ENCODE measurements around the gene EFCAB5. TPM values are rescaled to one million over a fixed set of nuclear protein-coding genes. Genes with fewer than 3 reads are reported as not detected.
"Not testable (repeated sequence)": the region's sequence is repeated elsewhere in the genome, so short reads cannot be mapped to it uniquely, and the experiment has no call there.

The EFCAB5 gene
- total RNA-seq, 1 donor from 2014 or later: 1.9 TPM

DNA sequence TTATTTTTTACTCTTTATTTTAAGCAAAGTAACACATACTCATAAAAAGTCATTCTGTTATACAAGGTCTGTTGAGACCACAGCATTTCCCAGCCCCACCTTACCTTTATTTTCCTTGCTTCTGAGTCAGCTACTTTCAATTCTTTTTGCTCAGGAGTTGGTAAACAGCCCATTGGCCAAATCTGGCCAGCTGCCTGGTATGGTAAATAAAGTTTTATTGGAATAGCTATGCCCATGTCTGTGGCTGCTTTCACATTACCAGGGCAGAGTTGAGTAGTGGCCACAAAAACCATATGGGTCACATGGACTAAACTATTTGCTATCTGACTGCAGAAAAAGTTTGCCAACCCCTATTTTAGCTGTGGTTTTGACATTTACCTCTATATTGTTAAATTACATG lies 171.8 kb downstream of the EFCAB5 start:
- intact Hi-C loops (cut with micrococcal nuclease): no loop called here
- no peak for ATAC-seq (ENCODE audit: low read depth)
- Mint-ChIP-seq H3K9me3 (no peaks in the 10 kb centered on the region), H3K36me3 (ENCODE audit: low read depth) (peaks cover 13% of the 10 kb centered on the region), H3K4me3 (no peak overlapping the region), H3K27me3 (peaks cover 2% of the 10 kb centered on the region), H3K27ac (no peak overlapping the region), H3K4me1 (peaks cover 20% of the 10 kb centered on the region)
- ChIA-PET CTCF (interaction anchor here (1.9 to 3.2 kb wide), 3 partner anchors 9 to 223 kb away, joined by 7 to 12 read pairs (median 10); no protein-coding TSS in a partner anchor), POLR2A (no interaction called here)
- no peak for DNase-seq
- no peak for TF ChIP-seq CTCF (IDR thresholded peaks at IDR 0.05)

DNA sequence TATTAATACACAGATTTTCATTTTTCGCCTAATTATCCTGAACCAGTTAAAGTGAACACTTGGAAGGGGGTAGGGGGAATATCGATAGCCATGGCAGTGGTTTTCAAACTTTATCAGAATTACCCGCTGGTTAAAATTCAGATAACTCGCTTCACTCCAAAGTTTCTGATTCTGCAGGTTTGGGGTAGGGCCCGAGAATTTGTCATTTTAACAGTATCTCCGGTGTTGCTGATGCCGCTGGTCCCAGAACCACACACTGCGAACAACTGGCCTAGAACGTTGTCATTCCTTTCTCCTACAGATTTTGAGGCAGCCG lies 174.9 kb downstream of the EFCAB5 start:
- Mint-ChIP-seq H3K27ac (peak overlapping the region; percentile 97), H3K27me3 (no peaks in the 10 kb centered on the region), H3K36me3 (ENCODE audit: low read depth) (peaks cover 29% of the 10 kb centered on the region), H3K4me3 (peak overlapping the region; percentile 97), H3K9me3 (no peaks in the 10 kb centered on the region), H3K4me1 (peaks cover 38% of the 10 kb centered on the region)
- no peak for TF ChIP-seq CTCF (IDR thresholded peaks at IDR 0.05)
- no peak for DNase-seq
- intact Hi-C loops (cut with micrococcal nuclease): loop anchor here (2.0 to 5.0 kb wide), 2 partner anchors 176 to 262 kb away; partner anchors contain the start of genes BLMH and CPD
- peak; percentile 12 for ATAC-seq (ENCODE audit: low read depth)
- ChIA-PET POLR2A (no interaction called here), CTCF (no interaction called here)

- Mint-ChIP-seq H3K9me3 (no peaks in the 10 kb centered on the region), H3K27me3 (no peaks in the 10 kb centered on the region), H3K4me1 (peaks cover 41% of the 10 kb centered on the region), H3K27ac (peak within 1 kb of the TSS; percentile 97), H3K36me3 (ENCODE audit: low read depth) (peaks cover 31% of the 10 kb centered on the region), H3K4me3 (peak within 1 kb of the TSS; percentile 97)
- ATAC-seq (ENCODE audit: low read depth) (peak; percentile 96), DNase-seq (peak; percentile 84)
- CTCF ChIA-PET: interaction anchor here (1.0 to 1.9 kb wide), 3 partner anchors 11 to 220 kb away, joined by 4 to 5 read pairs (median 4); no protein-coding TSS in a partner anchor
- intact Hi-C loops (cut with micrococcal nuclease): loop anchor here (2.0 to 5.0 kb wide), 2 partner anchors 175 to 262 kb away; partner anchors contain the start of genes BLMH and CPD
- TF ChIP-seq CTCF (IDR thresholded peaks at IDR 0.05): no peak
- POLR2A ChIA-PET: interaction anchor here (1.4 to 1.6 kb wide), 2 partner anchors 12 to 360 kb away, joined by 6 to 10 read pairs; partner anchors contain the start of gene GOSR1
These were observed 175.5 kb downstream of the EFCAB5 start, which contains the start of gene NSRP1 for GRCh38 chr17:30116661-30117551. Gene NSRP1 (plus strand): TSS chr17:30116816. CDS start chr17:30116844, 28 bp downstream.

DNA sequence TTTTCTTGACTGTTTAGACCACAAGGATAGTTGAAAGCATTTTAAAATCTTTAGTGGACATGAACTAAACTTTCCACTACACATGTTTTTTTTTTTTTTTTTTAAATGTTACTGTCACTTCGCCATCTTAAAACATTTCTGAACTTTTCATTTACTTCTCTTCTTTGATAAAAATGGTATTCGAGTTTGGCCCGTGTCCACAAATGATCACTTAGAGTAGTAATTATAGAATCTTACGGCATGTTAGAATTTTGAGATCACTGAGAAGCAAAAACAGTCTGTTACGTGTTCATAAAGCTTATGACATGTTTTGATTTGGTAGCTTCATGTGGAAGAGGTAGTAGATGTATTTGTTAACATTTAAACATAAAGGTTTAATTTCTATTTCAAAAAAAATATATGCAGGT lies 176.2 kb downstream of the EFCAB5 start:
- Mint-ChIP-seq H3K9me3 (no peaks in the 10 kb centered on the region), H3K4me1 (peaks cover 44% of the 10 kb centered on the region), H3K36me3 (ENCODE audit: low read depth) (peaks cover 34% of the 10 kb centered on the region), H3K4me3 (peak overlapping the region; percentile 97), H3K27me3 (no peaks in the 10 kb centered on the region), H3K27ac (peak overlapping the region; percentile 97)
- intact Hi-C loops (cut with micrococcal nuclease): loop anchor here (2.0 to 5.0 kb wide), 2 partner anchors 175 to 261 kb away; partner anchors contain the start of genes BLMH and CPD
- ATAC-seq (ENCODE audit: low read depth) (no peak), DNase-seq (no peak)
- ChIA-PET POLR2A (interaction anchor here (0.7 to 1.6 kb wide), 5 partner anchors 13 to 1385 kb away, joined by 4 to 10 read pairs (median 6); partner anchors contain the start of gene GOSR1), CTCF (interaction anchor here (0.9 to 2.2 kb wide), 5 partner anchors 10 to 219 kb away, joined by 3 to 7 read pairs (median 4); no protein-coding TSS in a partner anchor)
- TF ChIP-seq CTCF (IDR thresholded peaks at IDR 0.05): no peak

DNA sequence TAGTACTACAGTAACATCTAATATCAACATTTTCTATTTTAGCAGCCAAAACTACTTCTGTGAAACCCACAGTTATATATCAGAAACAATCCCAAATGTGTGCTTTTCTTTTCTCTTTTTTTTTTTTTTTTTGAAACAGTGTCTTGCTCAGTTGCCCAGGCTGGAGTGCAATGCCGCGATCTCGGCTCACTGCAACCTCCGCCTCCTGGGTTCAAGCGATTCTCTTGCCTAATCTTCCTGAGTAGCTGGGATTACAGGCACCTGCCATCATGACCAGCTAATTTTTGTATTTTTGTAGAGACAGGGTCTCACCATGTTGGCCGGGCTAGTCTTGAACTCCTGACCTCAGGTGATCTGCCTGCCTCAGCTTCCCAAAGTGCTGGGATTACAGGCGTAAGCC lies 177.2 kb downstream of the EFCAB5 start:
- H3K27me3 Mint-ChIP-seq; ATAC-seq (ENCODE audit: low read depth); H3K9me3 Mint-ChIP-seq; DNase-seq: not testable (repeated sequence)
- peaks cover 38% of the 10 kb centered on the region for H3K36me3 Mint-ChIP-seq (ENCODE audit: low read depth)
- H3K4me1 Mint-ChIP-seq: peaks cover 47% of the 10 kb centered on the region
- ChIA-PET CTCF (interaction anchor here (0.9 to 2.2 kb wide), 4 partner anchors 9 to 218 kb away, joined by 3 to 7 read pairs (median 4); no protein-coding TSS in a partner anchor), POLR2A (interaction anchor here (0.7 to 1.0 kb wide), 2 partner anchors 15 to 1776 kb away, joined by 3 to 4 read pairs; no protein-coding TSS in a partner anchor)
- intact Hi-C loops (cut with micrococcal nuclease): loop anchor here (5.0 kb wide), 1 partner anchor 174 kb away; the partner anchor contains the start of gene BLMH
- peak overlapping the region; percentile 97 for H3K4me3 Mint-ChIP-seq
- H3K27ac Mint-ChIP-seq: peak overlapping the region; percentile 24
